Stimulated activated CD4-positive, alpha-beta T cell treated with anti-CD3 and anti-CD28 coated beads, Interleukin-1b, Interleukin-23, amount 100 ng/mL, for 24 hours (primary cell): ENCODE measurements around the gene NUP37.
"Not testable (repeated sequence)": the region's sequence is repeated elsewhere in the genome, so short reads cannot be mapped to it uniquely, and the experiment has no call there.

Experiments
- DNase-seq, 4 experiments: peaks; one replicate each; pipeline ENCODE4 v3.0.0-alpha.2; 2020; ENCODE audit warnings: low read depth in 4 of 4, low spot score in 1 of 4

Gene NUP37

DNA sequence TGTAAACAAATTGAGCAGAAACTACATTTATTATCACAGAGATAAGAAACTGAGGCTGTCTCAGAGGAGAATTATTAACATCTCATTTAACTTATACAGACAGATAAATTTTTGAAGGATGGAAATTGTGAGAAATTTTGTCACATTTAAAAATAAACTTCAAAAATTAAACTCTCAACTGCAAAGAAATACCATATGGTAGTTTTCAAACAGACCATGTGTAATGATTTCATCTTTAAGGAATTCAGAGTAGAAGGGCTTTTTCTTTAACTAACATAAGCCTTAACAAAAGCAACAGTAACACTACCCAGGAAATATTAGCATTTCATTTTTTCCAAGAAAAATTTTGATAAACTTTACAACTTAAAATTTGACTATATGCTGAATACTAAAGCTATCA, 26.6 kb downstream of the NUP37 start:
- no peak for DNase-seq

- not testable (repeated sequence) for DNase-seq
These were observed 30.6 kb downstream of the NUP37 start for GRCh38 chr12:102089228-102089835.

GRCh38 chr12:102080842-102081241, 39.1 kb downstream of the NUP37 start:
- no peak for DNase-seq

DNA sequence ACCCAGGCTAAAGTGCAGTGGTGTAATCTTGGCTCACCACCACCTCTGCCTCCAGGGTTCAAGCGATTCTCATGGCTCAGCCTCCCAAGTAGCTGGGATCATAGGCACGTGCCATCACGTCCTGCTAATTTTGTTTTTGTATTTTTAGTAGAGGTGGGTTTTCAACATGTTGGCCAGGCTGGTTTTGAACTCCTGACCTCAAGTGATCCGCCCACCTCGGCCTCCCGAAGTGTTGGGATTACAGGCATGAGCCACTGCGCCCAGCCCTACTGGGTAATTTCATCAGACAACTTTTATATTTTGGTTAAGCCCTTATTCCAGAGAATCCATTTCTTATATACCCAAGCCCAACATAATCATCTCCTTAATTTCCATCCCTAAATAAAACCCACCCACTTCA, 47.8 kb downstream of the NUP37 start:
- DNase-seq, result not testable (repeated sequence)

DNA sequence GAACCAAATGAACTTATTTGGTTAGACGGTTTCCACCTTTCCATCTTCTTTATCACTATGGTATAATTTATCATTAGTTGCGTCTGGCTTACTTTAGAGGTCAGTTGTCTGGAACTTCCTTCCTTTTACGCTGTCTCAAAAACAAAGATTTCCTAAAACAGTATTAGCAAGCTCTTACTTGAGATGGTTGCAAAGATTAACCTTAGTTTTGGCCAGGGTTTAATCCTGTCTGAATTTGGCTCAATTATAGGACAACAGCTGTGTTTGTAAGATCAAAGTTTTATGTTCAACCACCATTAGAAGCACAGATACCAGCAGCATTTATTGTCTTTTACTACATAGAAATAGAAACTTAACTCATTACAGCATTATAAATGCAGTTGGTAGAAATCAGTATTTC, 50.2 kb downstream of the NUP37 start:
- no peak for DNase-seq

DNA sequence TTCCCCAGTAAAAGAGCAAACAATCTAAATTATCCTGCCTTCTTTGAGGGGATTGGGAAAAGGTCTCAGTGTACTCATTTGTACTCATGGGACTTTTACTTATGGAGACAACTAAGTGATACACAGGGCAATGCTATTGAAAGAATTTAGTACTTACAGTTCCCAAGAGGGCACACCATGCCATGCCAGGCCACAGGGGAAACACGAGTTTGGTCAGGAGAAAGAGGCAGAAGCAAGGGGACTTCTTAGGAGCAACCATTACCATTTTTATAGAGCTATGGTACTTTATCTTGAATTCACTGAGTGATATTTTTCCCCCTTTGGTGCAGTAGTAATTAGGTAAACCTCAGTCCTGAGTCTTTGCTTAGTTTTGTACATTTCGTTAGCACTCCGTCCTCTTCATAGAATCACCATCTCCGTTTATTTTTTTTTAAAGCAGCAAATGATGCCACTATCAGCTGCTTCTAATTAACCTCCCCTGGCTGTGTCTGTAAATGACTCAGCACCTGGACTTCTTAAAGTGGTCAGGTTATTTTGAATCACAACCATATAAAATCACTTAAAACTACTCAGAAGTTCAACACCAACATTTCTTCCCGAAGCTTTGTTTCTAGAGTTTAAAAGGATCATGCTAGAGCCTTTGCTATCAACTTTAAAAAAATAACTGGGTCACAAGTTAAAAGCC, 52.2 kb downstream of the NUP37 start:
- DNase-seq, result no peak

GRCh38 chr12:102064476-102064875, 55.4 kb downstream of the NUP37 start:
- no peak for DNase-seq

DNA sequence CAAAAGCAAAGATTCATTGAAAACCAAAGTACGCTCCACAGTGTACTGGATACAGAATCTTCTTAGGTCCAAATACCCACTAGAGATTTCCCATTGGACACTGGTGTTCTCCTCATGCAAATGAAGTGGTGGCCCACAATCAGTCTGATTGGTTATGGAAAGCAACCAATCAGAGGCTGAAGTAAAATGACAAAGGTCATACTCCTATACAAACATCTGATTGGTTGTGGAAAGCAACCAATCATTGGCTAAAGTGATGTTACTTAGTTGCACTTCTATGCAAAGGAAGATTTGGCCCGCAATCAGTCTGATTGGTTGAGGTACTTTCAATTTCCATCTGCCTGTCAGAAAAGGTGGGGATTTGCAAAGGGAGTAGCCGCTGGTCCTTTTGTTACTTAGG, 56.8 kb downstream of the NUP37 start:
- DNase-seq, result no peak

GRCh38 chr12:102062419-102062806, 57.5 kb downstream of the NUP37 start:
- DNase-seq, result no peak

DNA sequence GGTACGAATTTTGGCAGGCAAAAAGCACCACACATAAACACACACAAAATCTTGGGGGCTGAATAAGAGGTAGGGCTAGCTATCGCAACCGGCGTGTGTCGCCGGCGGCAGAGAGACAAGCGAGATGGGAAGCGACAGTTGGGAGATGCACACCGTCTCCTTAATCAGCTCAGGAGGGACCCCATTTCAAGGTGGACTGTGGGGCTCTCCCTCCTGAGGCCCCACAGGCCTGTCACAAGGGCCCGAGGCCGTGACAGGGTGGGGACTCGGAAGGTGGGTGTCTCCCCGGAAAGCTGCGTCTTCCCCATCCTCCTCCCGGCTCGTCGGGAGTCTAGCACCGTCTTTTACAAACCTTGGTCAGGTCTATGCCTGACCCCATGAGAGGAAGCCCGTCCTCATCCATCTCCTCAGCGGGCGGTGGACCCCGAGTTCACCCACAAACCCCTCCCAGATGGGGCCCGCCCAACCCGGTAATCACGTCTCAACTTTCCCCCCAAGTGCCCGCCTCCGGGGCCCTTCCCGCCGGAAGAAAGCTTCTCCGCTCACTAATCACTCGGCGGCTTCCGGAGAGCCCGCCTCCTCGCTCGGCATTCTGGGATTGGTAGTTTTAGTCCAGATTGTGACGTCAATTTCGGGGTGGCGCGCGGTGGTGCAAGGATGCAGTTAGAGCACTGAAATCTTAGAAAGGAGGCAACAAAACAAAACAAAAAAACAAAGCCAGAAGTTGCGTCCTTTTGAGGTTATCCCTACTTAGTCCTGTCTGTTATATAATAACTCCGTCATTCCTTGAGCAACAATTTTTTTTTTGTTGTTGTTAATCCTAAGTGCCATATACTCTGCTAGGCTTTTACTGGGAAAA, 58.1 kb downstream of the NUP37 start, which contains the start of gene WASHC3:
Gene WASHC3 (minus strand): TSS at position 432 of the 859 bp plus-strand sequence. CDS start 29 bp downstream, at position 403.
- DNase-seq, result peak; percentile 85 to 92 (median 90)

GRCh38 chr12:102061096-102061559, 58.8 kb downstream of the NUP37 start:
- no peak for DNase-seq

GRCh38 chr12:102059343-102059742, 60.6 kb downstream of the NUP37 start:
- no peak for DNase-seq

- no peak for DNase-seq
These were observed 65.6 kb downstream of the NUP37 start for GRCh38 chr12:102054345-102054744.

DNA sequence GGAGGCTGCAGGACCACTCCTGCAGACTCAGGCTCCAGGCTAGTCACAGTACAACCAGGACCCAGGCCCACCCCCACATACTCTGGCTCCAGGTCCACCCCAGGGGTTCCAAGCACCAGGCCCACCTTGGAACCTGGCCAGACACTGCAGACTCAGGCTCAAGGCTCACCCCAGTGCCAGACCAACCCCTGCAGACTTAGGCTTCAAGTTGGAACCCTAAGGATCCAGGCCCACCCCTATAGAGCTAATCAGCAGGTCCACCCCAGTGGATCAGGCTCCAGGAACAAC, 66.9 kb downstream of the NUP37 start:
- DNase-seq, result no peak

- DNase-seq, result no peak
These were observed 67.5 kb downstream of the NUP37 start for GRCh38 chr12:102052192-102053061.

DNA sequence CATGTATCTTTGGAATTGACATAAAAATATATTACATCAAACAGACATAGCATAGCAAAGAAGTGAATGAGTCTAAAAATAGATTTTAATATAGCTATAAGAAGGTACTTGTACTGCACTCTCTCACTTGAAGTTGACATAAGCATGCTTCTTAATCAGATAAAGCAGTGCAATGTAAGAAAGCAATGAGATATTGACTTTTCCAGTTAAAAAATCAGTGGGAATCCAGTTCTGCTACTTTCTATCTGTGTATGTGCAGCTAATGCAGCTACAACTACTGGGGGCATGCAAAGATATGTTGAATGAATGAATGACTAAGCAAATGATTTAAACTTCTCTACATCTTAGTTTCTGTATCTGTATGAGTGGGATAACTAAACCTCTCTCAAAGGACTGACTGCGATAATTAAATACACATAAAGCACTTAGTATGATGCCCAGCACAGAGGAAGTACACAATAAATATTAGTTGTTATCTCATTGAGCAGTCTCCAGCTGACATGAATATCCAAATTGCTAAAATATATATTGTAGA, 68.4 kb downstream of the NUP37 start:
- DNase-seq, result no peak

DNA sequence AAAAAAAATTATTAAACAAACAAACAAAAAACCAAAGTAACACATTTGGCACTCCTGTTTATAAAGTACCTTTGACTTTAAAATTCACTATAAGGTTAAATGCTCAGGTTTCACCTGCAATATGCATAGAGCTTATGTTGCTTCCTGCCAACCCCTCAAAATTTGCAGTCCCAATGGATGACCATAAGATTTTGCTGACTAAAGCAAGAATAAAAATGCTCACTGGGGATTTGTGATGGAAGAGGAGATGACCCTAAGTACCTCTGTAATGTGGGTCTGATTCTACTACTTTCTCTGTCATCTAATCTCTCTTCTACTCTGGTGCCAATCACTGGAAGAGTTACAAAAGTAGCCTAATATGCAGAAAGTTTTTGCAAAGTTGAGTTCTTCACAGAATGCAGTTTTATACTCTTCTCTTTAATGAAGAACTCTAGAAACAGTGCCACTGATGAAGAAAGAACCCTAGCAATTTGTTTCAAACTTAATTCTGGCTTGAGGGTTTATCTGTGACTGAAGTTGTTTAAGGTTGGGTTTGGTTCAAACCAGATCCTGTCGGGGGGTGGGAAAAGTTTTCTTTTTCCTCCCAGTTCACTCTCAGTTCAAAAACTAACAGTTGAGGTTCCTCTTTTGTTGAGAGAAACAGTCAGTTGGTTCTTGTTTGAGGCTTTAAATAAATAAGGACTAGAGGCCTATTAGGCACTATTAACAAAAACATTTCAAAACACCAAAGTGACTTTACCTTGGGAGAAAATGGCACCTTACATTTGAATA, 69.1 kb downstream of the NUP37 start:
- DNase-seq, result no peak

DNA sequence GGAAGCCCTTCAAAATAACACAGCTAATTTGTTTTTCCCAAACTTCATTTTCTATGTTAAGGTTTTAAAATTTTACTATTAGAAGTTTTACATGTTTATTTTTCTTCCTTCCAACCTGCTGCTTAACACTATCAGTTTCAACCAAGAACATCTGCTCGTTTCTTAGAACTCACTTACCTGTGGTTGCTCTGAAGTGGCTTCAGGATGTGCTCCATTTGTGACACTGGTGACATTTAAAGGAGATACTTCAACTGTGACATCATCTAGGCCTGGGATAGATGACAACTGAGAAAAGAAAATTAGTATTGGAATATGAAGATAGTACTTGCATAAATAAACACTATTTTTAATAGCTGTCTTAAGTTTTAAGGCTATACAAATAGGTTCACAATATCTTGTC, 76.0 kb downstream of the NUP37 start:
- no peak for DNase-seq

GRCh38 chr12:102033991-102034745, 85.7 kb downstream of the NUP37 start:
- DNase-seq, result no peak
